T-helper 2 cell treated with Interferon-gamma antibody and Interleukin-4, amounts not matched to agents 5 μg/mL and 100 μg/mL, for 36 hours (primary cell): ENCODE measurements around the gene LRMDA.
"Not testable (repeated sequence)": the region's sequence is repeated elsewhere in the genome, so short reads cannot be mapped to it uniquely, and the experiment has no call there.

ENCODE experiments used
- DNase-seq: peaks from one replicate; pipeline ENCODE4 v3.0.0; 2021; ENCODE audit warnings: low spot score
- H3K27ac Mint-ChIP-seq: one replicate; pipeline ENCODE4 v1.8.0; 2021; ENCODE audit warnings: mild to moderate bottlenecking, mixed read lengths
- H3K27me3 Mint-ChIP-seq: one replicate; pipeline ENCODE4 v1.8.0; 2021; ENCODE audit warnings: low read depth, mixed read lengths
- H3K36me3 Mint-ChIP-seq: one replicate; pipeline ENCODE4 v1.8.0; 2021; ENCODE audit warnings: low read depth, mixed read lengths
- H3K4me1 Mint-ChIP-seq: one replicate; pipeline ENCODE4 v1.8.0; 2021; ENCODE audit warnings: low read depth, mixed read lengths
- H3K4me3 Mint-ChIP-seq: one replicate; pipeline ENCODE4 v1.8.0; 2022; ENCODE audit warnings: mild to moderate bottlenecking, moderate library complexity, mixed read lengths
- H3K9me3 Mint-ChIP-seq: one replicate; pipeline ENCODE4 v1.8.0; 2021; ENCODE audit warnings: mixed read lengths

LRMDA gene

DNA sequence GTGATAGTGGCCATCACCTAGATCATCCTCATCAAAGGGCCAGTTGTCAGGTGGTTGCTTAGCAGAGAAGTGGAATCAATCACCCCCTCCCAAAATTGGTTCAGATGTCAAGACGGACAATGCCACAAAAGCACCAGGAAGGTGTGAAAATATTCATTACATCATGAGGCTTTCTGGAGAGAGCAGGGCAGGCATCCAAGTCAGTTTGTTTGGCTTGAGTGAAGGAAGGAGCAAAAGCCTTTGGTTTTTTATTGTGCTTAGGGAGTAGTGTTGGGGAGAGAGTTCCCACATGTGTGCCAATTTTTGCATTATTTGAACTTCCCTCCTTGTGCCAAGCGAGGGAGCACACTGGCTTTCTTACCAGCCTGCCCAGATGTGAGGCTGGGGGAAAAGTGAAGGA lies 1082.9 kb downstream of the LRMDA start:
- no peaks in the 10 kb centered on the region for H3K4me1 Mint-ChIP-seq
- no peaks in the 10 kb centered on the region for H3K9me3 Mint-ChIP-seq
- no peak overlapping the region for H3K27ac Mint-ChIP-seq
- no peaks in the 10 kb centered on the region for H3K36me3 Mint-ChIP-seq
- no peak for DNase-seq
- no peaks in the 10 kb centered on the region for H3K27me3 Mint-ChIP-seq
- H3K4me3 Mint-ChIP-seq: no peak overlapping the region

DNA sequence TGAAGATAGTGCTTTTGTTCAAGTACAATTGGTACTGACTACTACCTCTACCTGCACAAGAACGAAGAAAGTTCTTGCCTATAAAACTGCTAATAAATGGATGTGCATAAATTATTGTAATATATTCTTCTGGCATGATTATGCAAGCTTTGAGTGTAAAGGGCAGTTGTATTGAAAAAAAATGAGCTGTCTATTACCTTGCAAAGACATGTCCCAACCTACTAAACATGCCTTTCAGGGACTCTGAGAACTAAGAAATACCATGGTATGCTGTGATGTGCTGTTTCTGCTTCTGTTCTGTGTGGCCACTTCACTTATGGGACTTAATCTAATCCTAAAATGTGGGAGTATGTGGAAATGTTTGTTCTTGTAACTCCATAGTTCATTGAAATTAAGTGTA lies 1083.4 kb downstream of the LRMDA start:
- DNase-seq: no peak
- H3K9me3 Mint-ChIP-seq: no peaks in the 10 kb centered on the region
- no peak overlapping the region for H3K27ac Mint-ChIP-seq
- H3K36me3 Mint-ChIP-seq: no peaks in the 10 kb centered on the region
- no peak overlapping the region for H3K4me3 Mint-ChIP-seq
- no peaks in the 10 kb centered on the region for H3K4me1 Mint-ChIP-seq
- H3K27me3 Mint-ChIP-seq: no peaks in the 10 kb centered on the region

DNA sequence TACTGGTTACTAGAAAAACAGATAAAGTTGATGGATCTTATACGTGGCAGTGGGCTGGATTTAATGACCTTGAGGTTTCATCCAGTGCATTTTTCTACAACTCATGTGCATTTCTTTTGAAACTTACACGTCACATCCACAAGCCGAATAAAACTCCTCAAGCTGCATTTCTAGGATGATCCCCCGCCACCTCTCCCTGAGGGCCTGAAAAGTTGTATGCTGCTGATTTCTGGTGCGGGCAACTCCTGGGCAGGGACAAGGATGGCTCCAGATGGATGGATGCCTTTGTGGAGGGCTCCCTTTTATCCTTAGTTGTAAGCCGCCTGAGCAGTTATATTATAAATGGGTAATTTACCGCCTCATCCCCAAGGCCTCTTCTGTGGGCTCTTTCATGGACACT lies 1091.1 kb downstream of the LRMDA start:
- Mint-ChIP-seq H3K36me3 (no peaks in the 10 kb centered on the region), H3K4me3 (no peak overlapping the region), H3K27me3 (no peaks in the 10 kb centered on the region), H3K27ac (no peak overlapping the region), H3K9me3 (no peaks in the 10 kb centered on the region), H3K4me1 (no peaks in the 10 kb centered on the region)
- DNase-seq: no peak

DNA sequence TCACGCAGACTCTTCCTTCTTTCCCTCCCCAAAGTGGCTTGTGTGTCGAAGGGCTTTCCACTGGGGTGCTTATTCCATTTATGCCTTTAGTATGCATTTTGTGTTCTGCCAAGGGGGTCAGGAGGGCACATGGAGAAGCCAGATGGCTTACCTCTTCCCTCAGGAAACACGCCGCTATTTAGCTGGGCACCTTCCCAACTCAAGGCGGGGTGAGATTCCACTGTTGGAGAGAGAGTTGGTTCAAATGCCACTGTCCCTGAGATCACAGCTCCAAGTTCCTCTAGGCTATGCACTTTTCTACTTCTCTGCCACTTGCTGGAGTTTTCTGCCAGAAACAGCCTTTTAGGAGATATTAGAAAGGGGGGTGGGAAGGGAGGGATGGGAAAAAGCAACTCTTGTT lies 1091.8 kb downstream of the LRMDA start:
- no peaks in the 10 kb centered on the region for H3K36me3 Mint-ChIP-seq
- H3K9me3 Mint-ChIP-seq: no peaks in the 10 kb centered on the region
- H3K4me1 Mint-ChIP-seq: no peaks in the 10 kb centered on the region
- no peak overlapping the region for H3K4me3 Mint-ChIP-seq
- no peaks in the 10 kb centered on the region for H3K27me3 Mint-ChIP-seq
- DNase-seq: no peak
- no peak overlapping the region for H3K27ac Mint-ChIP-seq

DNA sequence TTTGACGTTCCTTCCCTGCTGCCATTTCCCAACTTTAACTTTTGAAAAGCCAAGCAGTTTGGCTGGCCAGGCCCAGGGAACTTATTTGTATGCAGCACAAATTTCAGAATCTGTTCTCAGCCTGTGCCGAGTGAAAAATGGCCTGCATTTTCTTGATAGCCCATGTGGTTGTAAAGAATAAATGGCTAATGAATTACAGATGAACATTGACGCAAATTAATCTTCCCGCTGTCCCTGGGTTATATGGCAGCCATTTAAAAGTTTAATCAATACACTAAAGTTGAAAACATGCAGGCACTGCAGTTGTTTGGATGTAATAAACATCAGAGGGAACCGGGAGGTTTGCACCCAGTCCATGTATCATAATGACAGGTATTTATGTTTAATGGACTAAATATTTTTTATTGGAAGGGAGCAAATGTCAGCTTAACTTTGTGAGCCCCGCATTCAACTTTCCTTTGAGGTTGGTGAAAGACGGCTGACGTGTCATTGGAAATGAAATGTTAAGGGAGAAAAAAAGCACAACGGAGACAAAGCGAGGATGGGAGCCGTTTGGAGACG lies 1092.4 kb downstream of the LRMDA start:
- no peaks in the 10 kb centered on the region for H3K36me3 Mint-ChIP-seq
- H3K9me3 Mint-ChIP-seq: no peaks in the 10 kb centered on the region
- no peak overlapping the region for H3K27ac Mint-ChIP-seq
- H3K4me1 Mint-ChIP-seq: no peaks in the 10 kb centered on the region
- no peak for DNase-seq
- no peaks in the 10 kb centered on the region for H3K27me3 Mint-ChIP-seq
- H3K4me3 Mint-ChIP-seq: no peak overlapping the region

DNA sequence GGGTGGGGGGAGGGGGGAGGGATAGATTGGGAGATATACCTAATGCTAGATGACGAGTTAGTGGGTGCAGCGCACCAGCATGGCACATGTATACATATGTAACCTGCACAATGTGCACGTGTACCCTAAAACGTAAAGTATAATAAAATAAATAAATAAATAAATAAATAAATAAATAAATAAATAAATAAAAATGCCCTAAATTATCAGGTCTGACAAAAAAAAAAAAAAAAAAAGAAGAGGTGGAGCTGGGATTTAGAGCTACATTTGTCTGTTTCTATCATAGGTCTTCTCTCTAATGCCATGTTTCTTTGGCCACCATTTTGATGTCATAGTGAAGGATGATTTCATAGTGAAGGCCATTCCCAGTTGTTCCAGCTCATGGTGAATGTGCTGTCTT lies 1095.4 kb downstream of the LRMDA start:
- not testable (repeated sequence) for H3K4me3 Mint-ChIP-seq, H3K9me3 Mint-ChIP-seq, DNase-seq, H3K36me3 Mint-ChIP-seq, H3K27me3 Mint-ChIP-seq, H3K27ac Mint-ChIP-seq, H3K4me1 Mint-ChIP-seq

DNA sequence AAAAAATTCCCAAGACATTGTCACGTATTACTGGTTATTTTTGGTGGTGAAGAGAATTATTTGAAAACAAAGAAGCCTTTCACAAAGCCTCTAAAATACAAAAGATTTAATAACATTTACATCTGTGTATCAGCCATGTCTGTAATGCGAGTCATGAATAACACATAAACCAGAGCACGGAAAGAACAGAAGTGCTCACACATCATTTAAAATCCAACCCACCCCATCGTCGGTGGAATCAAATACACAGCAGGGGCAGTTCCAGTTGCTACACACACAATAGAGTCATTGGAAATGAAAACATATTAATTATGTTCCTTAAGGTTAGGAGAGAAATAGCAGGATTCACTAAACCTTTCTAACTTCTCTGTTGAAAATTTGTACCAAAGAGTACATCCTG lies 1108.9 kb downstream of the LRMDA start:
- Mint-ChIP-seq H3K36me3 (no peaks in the 10 kb centered on the region), H3K9me3 (no peaks in the 10 kb centered on the region), H3K27me3 (no peaks in the 10 kb centered on the region), H3K4me3 (no peak overlapping the region), H3K4me1 (no peaks in the 10 kb centered on the region), H3K27ac (no peak overlapping the region)
- DNase-seq: no peak

DNA sequence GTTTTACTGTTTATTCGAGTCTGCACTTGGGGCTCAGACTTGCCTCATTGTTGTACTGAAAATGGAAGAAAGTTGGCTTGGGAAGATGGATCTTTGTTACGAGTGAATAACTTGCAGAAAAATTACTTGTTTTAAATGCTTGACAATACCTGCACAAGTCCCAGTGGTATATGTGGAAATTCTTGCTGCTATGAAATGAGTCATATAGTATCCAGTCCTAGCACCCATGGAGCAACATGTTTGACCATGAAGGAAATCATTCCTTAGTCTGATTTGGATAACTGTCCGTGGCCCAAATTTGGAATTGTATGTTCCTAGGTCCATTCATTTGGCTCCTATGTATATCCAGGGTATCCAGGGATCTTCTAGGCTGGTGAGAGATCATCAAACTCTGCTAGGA lies 1109.4 kb downstream of the LRMDA start:
- no peaks in the 10 kb centered on the region for H3K9me3 Mint-ChIP-seq
- no peak overlapping the region for H3K4me3 Mint-ChIP-seq
- no peak for DNase-seq
- no peak overlapping the region for H3K27ac Mint-ChIP-seq
- H3K27me3 Mint-ChIP-seq: no peaks in the 10 kb centered on the region
- no peaks in the 10 kb centered on the region for H3K36me3 Mint-ChIP-seq
- no peaks in the 10 kb centered on the region for H3K4me1 Mint-ChIP-seq

DNA sequence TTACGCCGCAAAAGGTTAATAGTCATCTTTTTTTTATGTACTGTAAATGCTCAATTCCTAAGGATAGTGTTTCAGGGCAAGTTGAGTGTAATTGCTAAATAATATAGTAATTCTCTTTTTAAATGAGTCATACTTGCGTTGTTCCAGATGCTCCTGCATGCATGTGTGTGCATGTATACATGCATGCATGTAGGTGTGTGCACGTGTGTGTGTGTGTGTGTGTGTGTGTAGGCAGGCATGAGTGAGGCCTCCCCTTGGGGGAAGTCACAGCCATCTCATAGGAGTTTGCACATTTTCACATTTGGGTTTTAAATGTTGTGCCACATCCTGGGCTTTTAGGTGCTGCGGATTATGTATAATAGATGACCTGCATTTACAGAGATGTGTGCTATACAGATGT lies 1110.4 kb downstream of the LRMDA start:
- no peak for DNase-seq
- no peak overlapping the region for H3K4me3 Mint-ChIP-seq
- no peaks in the 10 kb centered on the region for H3K27me3 Mint-ChIP-seq
- no peak overlapping the region for H3K27ac Mint-ChIP-seq
- no peaks in the 10 kb centered on the region for H3K9me3 Mint-ChIP-seq
- no peaks in the 10 kb centered on the region for H3K4me1 Mint-ChIP-seq
- no peaks in the 10 kb centered on the region for H3K36me3 Mint-ChIP-seq

DNA sequence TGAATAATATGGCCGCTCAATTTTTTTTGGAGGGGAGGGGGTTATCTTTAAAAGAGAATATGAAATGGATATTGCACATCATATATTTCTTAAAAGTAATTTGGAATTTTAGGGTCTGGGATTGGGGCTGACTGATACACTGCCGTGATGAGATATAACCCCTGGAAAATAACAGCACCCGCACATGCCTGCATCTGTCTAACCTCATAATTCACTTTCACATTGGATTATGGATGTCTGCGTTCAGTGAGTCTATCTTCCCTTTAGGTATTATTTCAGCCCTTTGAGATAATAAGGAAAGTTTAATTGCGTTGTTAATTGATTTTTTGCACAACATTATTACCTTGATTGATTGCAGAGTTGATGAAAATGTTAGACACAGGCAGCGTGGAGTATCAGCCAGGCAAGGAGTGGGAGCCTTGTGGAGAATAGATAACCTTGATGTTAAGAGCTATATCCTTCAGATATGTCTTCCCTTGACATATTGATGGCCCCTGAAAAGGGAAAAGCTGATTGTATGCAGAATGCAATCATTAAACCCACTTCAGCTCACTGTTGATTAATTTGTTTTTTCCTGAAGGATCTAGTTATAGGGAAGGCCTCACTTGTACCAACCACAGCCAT lies 1111.0 kb downstream of the LRMDA start:
- Mint-ChIP-seq H3K27me3 (no peaks in the 10 kb centered on the region), H3K36me3 (no peaks in the 10 kb centered on the region), H3K9me3 (no peaks in the 10 kb centered on the region), H3K27ac (no peak overlapping the region), H3K4me1 (no peaks in the 10 kb centered on the region), H3K4me3 (no peak overlapping the region)
- DNase-seq: no peak

DNA sequence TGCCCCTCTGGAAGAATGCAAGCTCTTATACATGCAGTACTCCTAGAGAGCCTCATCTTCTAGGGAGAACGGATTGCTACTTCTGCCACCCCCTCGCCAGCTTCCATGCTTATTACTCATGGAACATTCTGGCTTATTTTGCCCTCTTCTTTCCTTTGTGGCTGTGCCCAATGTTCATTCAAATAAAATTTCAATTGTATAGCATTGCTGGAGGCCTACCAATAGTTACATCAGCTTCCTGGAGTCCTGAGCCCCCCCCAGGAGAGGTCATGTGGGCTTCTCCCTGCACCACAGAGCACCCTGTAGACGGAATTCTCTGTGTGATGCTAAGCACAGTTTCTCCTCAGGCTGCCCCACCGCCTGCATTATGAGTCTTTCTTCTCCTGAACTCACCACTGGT lies 1112.2 kb downstream of the LRMDA start:
- Mint-ChIP-seq H3K4me3 (no peak overlapping the region), H3K27me3 (no peaks in the 10 kb centered on the region), H3K4me1 (no peaks in the 10 kb centered on the region), H3K9me3 (no peaks in the 10 kb centered on the region), H3K36me3 (no peaks in the 10 kb centered on the region), H3K27ac (no peak overlapping the region)
- DNase-seq: no peak

DNA sequence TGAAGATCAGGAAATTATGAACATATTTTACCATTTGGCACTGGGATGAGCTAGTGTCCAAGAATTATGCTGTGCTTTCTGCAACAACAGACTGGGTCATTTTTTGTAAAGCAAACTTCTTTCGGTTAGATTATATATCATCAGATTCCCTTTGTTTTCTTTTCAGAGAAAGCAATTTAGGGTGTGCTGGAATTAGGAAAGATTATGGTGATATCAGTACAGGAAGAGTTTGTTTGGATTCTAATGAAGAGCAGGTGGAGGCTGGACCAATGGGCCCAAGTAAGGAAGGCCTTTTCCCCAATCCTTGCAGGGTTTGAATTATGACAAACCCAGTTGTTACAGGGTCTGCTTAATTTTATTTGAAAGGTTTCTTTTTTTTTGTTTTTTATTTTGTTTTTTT lies 1113.4 kb downstream of the LRMDA start:
- Mint-ChIP-seq H3K4me3 (no peak overlapping the region), H3K4me1 (no peaks in the 10 kb centered on the region), H3K36me3 (no peaks in the 10 kb centered on the region), H3K27me3 (no peaks in the 10 kb centered on the region), H3K27ac (no peak overlapping the region), H3K9me3 (no peaks in the 10 kb centered on the region)
- no peak for DNase-seq

DNA sequence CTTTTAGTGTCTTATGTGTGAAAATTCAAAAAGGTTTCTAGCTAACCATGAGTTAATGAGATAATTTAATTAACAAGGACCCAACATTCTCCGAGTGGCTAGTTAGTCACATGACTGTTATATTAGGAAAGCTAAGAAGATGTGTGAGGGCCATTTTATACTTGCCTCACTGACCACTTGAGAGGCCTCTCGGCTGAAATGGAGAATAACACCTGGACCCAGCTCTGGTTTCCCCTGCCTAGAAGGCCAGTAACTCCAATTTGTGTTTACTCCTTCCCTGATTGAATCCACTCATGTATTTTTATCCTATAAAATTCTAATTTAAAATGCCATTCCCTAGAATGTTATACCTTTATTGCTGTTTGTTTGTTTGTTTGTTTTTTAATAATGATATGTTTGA lies 1115.0 kb downstream of the LRMDA start:
- DNase-seq: no peak
- H3K36me3 Mint-ChIP-seq: no peaks in the 10 kb centered on the region
- no peak overlapping the region for H3K4me3 Mint-ChIP-seq
- no peaks in the 10 kb centered on the region for H3K4me1 Mint-ChIP-seq
- H3K9me3 Mint-ChIP-seq: no peaks in the 10 kb centered on the region
- H3K27me3 Mint-ChIP-seq: no peaks in the 10 kb centered on the region
- no peak overlapping the region for H3K27ac Mint-ChIP-seq

DNA sequence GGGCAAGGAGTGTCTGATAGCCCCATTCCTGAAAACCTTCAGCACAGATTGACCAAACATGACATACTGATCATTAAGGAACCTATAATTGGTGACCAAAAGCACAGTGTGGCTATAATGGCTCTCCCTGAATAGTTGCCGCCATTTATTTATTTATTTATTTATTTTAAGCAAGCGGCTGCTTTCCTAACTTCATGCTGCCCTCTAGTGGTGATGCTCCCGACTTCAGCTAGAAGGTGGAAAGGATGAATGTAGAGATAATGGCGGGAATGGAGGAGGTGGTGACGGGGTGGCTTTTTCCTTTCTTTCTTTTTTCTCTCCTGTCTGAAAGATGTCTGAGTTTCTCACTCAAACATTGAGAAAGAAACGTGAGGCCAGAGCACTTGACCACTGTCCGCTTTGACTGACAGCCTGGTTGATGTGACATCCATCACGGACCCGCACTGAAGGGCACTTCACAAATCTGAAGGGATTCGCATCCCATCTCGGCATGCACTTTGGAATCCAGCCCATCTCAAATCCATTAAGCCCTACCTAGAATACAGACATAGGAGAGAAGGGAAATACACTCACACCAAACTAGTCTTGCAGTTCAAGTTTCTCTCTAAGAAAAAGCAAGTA lies 1116.0 kb downstream of the LRMDA start:
- H3K9me3 Mint-ChIP-seq: no peaks in the 10 kb centered on the region
- H3K27ac Mint-ChIP-seq: no peak overlapping the region
- H3K4me3 Mint-ChIP-seq: no peak overlapping the region
- H3K4me1 Mint-ChIP-seq: no peaks in the 10 kb centered on the region
- no peaks in the 10 kb centered on the region for H3K27me3 Mint-ChIP-seq
- H3K36me3 Mint-ChIP-seq: no peaks in the 10 kb centered on the region
- peak; percentile 26 for DNase-seq

DNA sequence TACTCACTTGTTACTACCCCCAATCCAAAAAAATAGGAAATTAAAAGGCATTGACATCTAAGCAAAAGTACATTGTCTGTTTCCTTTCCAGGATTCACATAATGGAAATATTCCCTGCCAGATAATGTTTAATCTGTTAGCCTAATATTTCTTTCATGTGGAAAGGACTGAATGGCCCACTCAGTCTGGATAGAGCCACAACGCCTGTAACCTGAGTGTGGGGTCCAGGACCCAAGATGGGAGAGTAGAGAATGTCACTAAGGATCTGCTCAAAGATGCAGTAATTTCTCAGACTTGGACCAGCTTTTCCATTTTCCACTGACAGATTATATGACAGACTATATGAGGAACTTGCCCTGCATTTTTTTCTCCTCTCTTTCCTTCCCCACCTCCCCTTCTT lies 1117.3 kb downstream of the LRMDA start:
- no peak for DNase-seq
- H3K4me1 Mint-ChIP-seq: no peaks in the 10 kb centered on the region
- H3K4me3 Mint-ChIP-seq: no peak overlapping the region
- no peaks in the 10 kb centered on the region for H3K27me3 Mint-ChIP-seq
- H3K27ac Mint-ChIP-seq: no peak overlapping the region
- no peaks in the 10 kb centered on the region for H3K9me3 Mint-ChIP-seq
- H3K36me3 Mint-ChIP-seq: no peaks in the 10 kb centered on the region
